MM.1S (cell line): ENCODE measurements around the gene DNLZ.

ENCODE experiments used
- EZH2phosphoT487 ChIP-seq: fragments of 300-600 bp; sonication (generic); IDR thresholded peaks from 2 replicates; pipeline ENCODE4 v1.6.1; 2018; ENCODE audit warnings: antibody characterized with exemption, low read length
- TF ChIP-seq, protein P1 (sequence below): fragments of 300-600 bp; sonication (generic); IDR thresholded peaks from 2 replicates; pipeline ENCODE4 v1.5.1; 2016; ENCODE audit warnings: antibody characterized with exemption, low read length, mixed read lengths

- TF ChIP-seq, protein P1, sequence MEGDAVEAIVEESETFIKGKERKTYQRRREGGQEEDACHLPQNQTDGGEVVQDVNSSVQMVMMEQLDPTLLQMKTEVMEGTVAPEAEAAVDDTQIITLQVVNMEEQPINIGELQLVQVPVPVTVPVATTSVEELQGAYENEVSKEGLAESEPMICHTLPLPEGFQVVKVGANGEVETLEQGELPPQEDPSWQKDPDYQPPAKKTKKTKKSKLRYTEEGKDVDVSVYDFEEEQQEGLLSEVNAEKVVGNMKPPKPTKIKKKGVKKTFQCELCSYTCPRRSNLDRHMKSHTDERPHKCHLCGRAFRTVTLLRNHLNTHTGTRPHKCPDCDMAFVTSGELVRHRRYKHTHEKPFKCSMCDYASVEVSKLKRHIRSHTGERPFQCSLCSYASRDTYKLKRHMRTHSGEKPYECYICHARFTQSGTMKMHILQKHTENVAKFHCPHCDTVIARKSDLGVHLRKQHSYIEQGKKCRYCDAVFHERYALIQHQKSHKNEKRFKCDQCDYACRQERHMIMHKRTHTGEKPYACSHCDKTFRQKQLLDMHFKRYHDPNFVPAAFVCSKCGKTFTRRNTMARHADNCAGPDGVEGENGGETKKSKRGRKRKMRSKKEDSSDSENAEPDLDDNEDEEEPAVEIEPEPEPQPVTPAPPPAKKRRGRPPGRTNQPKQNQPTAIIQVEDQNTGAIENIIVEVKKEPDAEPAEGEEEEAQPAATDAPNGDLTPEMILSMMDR = no peak
- TF ChIP-seq EZH2phosphoT487 = no peak
These were observed 28.4 kb upstream of the DNLZ start for GRCh38 chr9:136391737-136392537.
